Fibroblast of lung (primary cell): ENCODE measurements around the gene KCND2. TPM values are rescaled to one million over a fixed set of nuclear protein-coding genes. Genes with fewer than 3 reads are reported as not detected.

Experiments used
- DNase-seq, 2 donors: peaks; one replicate each; pipeline versions ENCODE4 v3.0.0 to v3.0.0-alpha.2; 2010; ENCODE audit warnings: low read depth in 2 of 2
- H2AFZ ChIP-seq: 2 replicates; pipeline ENCODE4 v1.5.1; 2012; ENCODE audit warnings: low read length, control low read depth, inconsistent platforms
- H3K27ac ChIP-seq: 2 replicates; pipeline ENCODE4 v1.5.1; 2011; ENCODE audit warnings: low read length, control low read depth; ENCODE audit not compliant: insufficient read depth
- H3K27me3 ChIP-seq: 2 replicates; pipeline ENCODE4 v1.5.1; 2011; ENCODE audit warnings: mild to moderate bottlenecking, low read length; ENCODE audit not compliant: control insufficient read depth, insufficient read depth
- H3K36me3 ChIP-seq: 2 replicates; pipeline ENCODE4 v1.5.1; 2011; ENCODE audit warnings: low read length; ENCODE audit not compliant: control insufficient read depth, insufficient read depth
- H3K4me1 ChIP-seq: 2 replicates; pipeline ENCODE4 v1.5.1; 2011; ENCODE audit warnings: low read length; ENCODE audit not compliant: control insufficient read depth, insufficient read depth; ENCODE audit errors: extremely low read depth
- H3K4me2 ChIP-seq: 2 replicates; pipeline ENCODE4 v1.5.1; 2011; ENCODE audit warnings: low read length, control low read depth; ENCODE audit not compliant: insufficient read depth; ENCODE audit errors: extremely low read depth
- H3K4me3 ChIP-seq, 4 experiments: fragments of 200-600 bp in 1 of 4; sonication (generic) in 1 of 4; replicated peaks in 1 of 4; 2 replicates each; pipeline ENCODE4 v1.5.1; 2011 to 2016; ENCODE audit warnings: low read length in 4 of 4, low read depth in 3 of 4, mild to moderate bottlenecking in 3 of 4, control low read depth in 2 of 4, inconsistent platforms in 1 of 4, mixed read lengths in 1 of 4; ENCODE audit not compliant: insufficient read depth in 1 of 4; ENCODE audit errors: control extremely low read depth in 1 of 4
- H3K79me2 ChIP-seq: 2 replicates; pipeline ENCODE4 v1.5.1; 2012; ENCODE audit warnings: mild to moderate bottlenecking, low read length, inconsistent platforms; ENCODE audit not compliant: control insufficient read depth, insufficient read depth
- H3K9ac ChIP-seq: 2 replicates; pipeline ENCODE4 v1.5.1; 2011; ENCODE audit warnings: mild to moderate bottlenecking, low read length, control low read depth; ENCODE audit not compliant: insufficient read depth
- H3K9me3 ChIP-seq: 2 replicates; pipeline ENCODE4 v1.5.1; 2012; ENCODE audit warnings: low read depth, low read length; ENCODE audit not compliant: control insufficient read depth, insufficient read depth
- H4K20me1 ChIP-seq: 2 replicates; pipeline ENCODE4 v1.5.1; 2011; ENCODE audit warnings: low read length; ENCODE audit not compliant: control insufficient read depth, insufficient read depth; ENCODE audit errors: extremely low read depth
- CTCF ChIP-seq, 2 donors: IDR thresholded peaks in 1 of 2; conservative IDR thresholded peaks in 1 of 2; 1 replicate in 1 of 2; 2 replicates in 1 of 2; pipeline ENCODE4 v1.5.1; 2011 to 2012; ENCODE audit warnings: low read length in 2 of 2, control low read depth in 1 of 2, inconsistent platforms in 1 of 2, low read depth in 1 of 2, mild to moderate bottlenecking in 1 of 2
- EZH2 ChIP-seq: IDR thresholded peaks from 2 replicates; pipeline ENCODE4 v1.5.1; 2012; ENCODE audit warnings: low read length, control low read depth, mild to moderate bottlenecking; ENCODE audit errors: missing control alignments
- polyA plus RNA-seq, 2 donors: library from polyadenylated mRNA; depleted of rRNA in 1 of 2; stranded (reverse) in 1 of 2; unstranded in 1 of 2; fragments of >200 nt; gene quantifications; 2 replicates each; pipeline ENCODE4 v1.2.1, GENCODE V29; 2011 to 2012; ENCODE audit warnings: missing spikeins in 1 of 2
- total RNA-seq: library from RNA; depleted of rRNA; stranded (reverse); fragments of >200 nt; gene quantifications from 2 replicates; pipeline ENCODE4 v1.2.1, GENCODE V29; 2014

Gene KCND2
- total and polyA plus RNA-seq, 2 donors (not counting 1 experiment from before 2014, with no cell fraction given): 2.1 to 6.1 TPM

GRCh38 chr7:120304674-120305073 lies 31.7 kb downstream of the KCND2 start:
- no peak overlapping the region for H3K4me2 ChIP-seq

GRCh38 chr7:120307991-120308545 lies 35.1 kb downstream of the KCND2 start:
- Histone ChIP-seq H3K4me2 (no peak overlapping the region), H3K27me3 (no peaks in the 10 kb centered on the region), H3K36me3 (no peaks in the 10 kb centered on the region), H4K20me1 (no peaks in the 10 kb centered on the region), H3K4me1 (no peaks in the 10 kb centered on the region), H3K79me2 (no peaks in the 10 kb centered on the region), H3K9ac (no peak overlapping the region), H3K9me3 (no peaks in the 10 kb centered on the region), H2AFZ (no peak overlapping the region), H3K4me3 (no peak overlapping the region), H3K27ac (no peak overlapping the region)
- DNase-seq: no peak
- no peak for TF ChIP-seq CTCF (conservative IDR thresholded peaks at IDR 0.05 in 1 of 2, IDR thresholded peaks at IDR 0.05 in 1 of 2; ENCODE audit: low read depth in 1 of 2, low read length in 2 of 2)
- no peak for TF ChIP-seq EZH2

More at GRCh38 chr7:120304674-120305073, 31.7 kb downstream of the KCND2 start:
- no peak overlapping the region for H3K9ac ChIP-seq
- no peaks in the 10 kb centered on the region for H3K9me3 ChIP-seq
- no peaks in the 10 kb centered on the region for H3K36me3 ChIP-seq
- H3K79me2 ChIP-seq: no peaks in the 10 kb centered on the region
- H3K27me3 ChIP-seq: no peaks in the 10 kb centered on the region
- H3K4me3 ChIP-seq: no peak overlapping the region
- no peak overlapping the region for H3K27ac ChIP-seq
- no peak for TF ChIP-seq EZH2
- no peak for TF ChIP-seq CTCF (conservative IDR thresholded peaks at IDR 0.05 in 1 of 2, IDR thresholded peaks at IDR 0.05 in 1 of 2; ENCODE audit: low read depth in 1 of 2, low read length in 2 of 2)
- DNase-seq: no peak
- H4K20me1 ChIP-seq: no peaks in the 10 kb centered on the region
- H3K4me1 ChIP-seq: no peaks in the 10 kb centered on the region
- no peak overlapping the region for H2AFZ ChIP-seq

- no peak for DNase-seq
- Histone ChIP-seq H2AFZ (no peak overlapping the region), H3K4me2 (no peak overlapping the region), H3K27me3 (no peaks in the 10 kb centered on the region), H3K36me3 (no peaks in the 10 kb centered on the region), H3K4me1 (no peaks in the 10 kb centered on the region), H3K27ac (no peak overlapping the region), H4K20me1 (no peaks in the 10 kb centered on the region), H3K9me3 (no peaks in the 10 kb centered on the region), H3K4me3 (no peak overlapping the region), H3K79me2 (no peaks in the 10 kb centered on the region), H3K9ac (no peak overlapping the region)
- TF ChIP-seq CTCF (conservative IDR thresholded peaks at IDR 0.05 in 1 of 2, IDR thresholded peaks at IDR 0.05 in 1 of 2; ENCODE audit: low read depth in 1 of 2, low read length in 2 of 2) (no peak), EZH2 (no peak)
These were observed 38.2 kb downstream of the KCND2 start for GRCh38 chr7:120311028-120311788.
